HG03378 (cell line): ENCODE results near the gene MYO3B.
"Not testable (repeated sequence)": the region's sequence is repeated elsewhere in the genome, so short reads cannot be mapped to it uniquely, and the experiment has no call there.

ENCODE experiments used
- ATAC-seq: cut with Tn5 transposase; IDR thresholded peaks from one replicate; pipeline ENCODE4 v1.9.1; 2021; ENCODE audit warnings: mild to moderate bottlenecking, moderate library complexity; ENCODE audit not compliant: unreplicated experiment

MYO3B gene

GRCh38 chr2:170456914-170457313 lies 279.0 kb downstream of the MYO3B start:
- ATAC-seq = no peak

DNA sequence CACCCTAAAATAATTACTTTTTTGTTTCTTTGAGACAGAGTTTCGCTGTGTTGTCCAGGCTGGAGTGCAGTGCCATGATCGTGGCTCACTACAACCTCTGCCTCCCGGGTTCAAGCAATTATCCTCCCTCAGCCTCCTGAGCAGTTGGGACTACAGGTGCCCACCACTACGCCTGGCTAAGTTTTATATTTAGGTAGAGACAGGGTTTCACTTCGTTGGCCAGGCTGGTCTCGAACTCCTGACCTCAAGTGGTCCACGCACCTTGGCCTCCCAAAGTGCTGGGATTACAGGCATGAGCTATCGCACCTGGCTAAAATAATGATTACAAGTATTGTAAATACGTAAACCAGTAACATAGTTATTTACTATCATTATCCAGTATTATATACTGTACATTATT lies 279.8 kb downstream of the MYO3B start:
- ATAC-seq = no peak

DNA sequence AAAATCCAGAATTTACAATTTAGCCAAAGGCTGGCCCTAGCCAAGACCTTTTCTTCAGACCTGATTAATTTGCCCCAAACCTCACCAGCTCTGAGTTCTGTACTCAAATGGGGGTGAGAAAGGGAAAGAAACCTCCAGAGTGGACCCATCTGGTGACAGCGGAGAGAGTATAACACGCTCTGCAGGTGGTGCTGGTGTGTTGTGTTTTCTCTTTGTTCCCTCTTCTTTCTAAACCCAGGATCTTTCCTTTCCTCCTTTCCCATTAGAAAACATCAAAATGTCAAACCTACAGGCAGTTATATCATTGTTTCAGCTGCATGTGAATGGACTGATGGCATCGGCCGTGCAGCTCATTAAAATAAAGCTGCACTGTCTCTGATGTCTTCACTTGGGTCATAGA lies 283.9 kb downstream of the MYO3B start:
- no peak for ATAC-seq

GRCh38 chr2:170462433-170463205 lies 284.7 kb downstream of the MYO3B start:
- no peak for ATAC-seq

DNA sequence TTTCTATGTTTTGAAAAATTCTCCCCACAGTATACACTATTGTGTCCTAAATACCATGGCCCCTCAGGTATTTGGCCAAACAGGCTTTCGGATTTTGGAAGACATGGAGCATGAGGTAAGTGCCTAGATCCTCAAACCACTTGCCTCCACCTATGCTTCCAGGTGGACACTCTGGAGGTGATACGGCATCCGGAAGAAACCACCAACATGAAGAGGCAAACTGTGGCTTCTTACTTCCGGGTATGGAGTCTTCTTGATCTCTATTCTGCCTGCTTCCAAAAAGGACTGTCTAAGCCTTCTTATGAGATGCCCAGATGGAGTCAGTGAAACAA lies 285.2 kb downstream of the MYO3B start:
- no peak for ATAC-seq

DNA sequence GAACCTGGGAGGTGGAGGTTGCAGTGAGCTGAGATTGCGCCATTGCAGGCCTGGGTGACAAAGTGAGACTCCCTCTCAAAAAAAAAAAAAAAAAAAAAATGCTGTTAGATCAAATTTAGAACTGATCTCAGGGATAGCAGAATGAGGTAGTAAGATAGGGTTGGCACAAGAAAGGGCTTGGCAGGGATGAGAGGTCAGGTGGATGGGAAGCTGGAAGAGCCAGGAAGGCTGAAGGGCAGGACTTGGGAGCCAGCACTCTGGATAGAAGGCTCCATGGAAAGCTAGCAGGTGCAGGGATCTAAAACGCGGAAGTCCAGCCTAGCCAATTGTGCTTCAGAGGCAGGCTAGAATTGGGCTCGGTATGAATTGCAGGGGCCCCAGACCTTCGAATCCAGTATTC lies 286.3 kb downstream of the MYO3B start:
- ATAC-seq = no peak

DNA sequence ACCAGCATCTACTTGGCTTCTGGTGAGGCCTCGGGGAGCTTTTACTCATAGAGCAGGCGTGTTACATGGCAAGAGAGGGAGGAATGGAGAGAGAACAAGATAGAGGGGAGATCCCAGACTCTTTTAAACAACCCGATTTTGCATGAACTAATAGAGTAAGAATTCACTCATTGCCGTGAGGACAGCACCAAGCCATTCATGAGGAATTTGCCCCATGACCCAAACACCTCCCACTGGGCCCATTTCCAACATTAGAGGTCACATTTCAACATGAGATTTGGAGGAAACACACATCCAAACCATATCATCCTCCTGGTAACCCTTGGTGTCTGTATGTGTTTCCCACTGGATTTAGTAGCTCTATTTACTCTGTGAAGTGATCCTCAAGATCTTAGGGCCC lies 287.3 kb downstream of the MYO3B start:
- no peak for ATAC-seq

DNA sequence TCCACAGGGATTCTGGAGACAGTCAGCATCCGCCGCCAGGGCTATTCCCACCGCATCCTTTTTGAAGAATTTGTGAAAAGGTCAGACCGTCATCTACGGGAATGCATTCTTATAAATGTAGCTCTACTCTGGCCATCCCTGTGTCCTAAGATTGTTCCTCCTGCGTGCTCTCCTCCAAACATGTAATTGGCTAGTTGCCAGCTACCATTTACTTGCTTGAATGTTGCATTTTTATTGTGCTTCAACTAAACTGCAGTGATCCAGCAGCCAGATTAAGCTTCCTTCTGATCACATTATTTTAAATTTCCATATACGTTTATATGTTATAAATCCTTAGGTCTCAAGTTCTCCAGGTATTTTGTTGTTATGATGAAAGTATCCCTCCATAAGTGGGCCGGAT lies 288.7 kb downstream of the MYO3B start:
- ATAC-seq = no peak

- no peak for ATAC-seq
Observed at GRCh38 chr2:170467568-170468422, 289.8 kb downstream of the MYO3B start.

DNA sequence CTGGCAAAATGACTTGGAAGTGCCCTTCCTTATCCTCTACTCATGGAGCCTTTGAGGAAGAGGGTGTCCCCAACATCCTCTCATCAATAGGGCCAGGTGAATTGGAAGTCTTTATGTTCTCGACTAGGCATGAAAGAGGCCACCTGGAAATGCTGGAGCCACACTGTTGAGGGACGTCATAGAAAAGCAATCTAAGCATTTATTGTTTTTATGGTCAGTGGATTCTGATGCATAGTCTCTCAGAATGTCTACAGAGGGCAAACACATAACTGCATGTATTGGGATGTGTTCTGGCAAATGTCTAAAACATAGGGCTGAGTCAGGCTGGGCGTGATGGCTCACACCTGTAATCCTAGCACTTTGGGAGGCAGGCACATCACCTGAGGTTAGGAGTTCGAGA lies 290.6 kb downstream of the MYO3B start:
- ATAC-seq = no peak

- ATAC-seq = not testable (repeated sequence)
Observed at GRCh38 chr2:170472498-170472897, 294.6 kb downstream of the MYO3B start.

- ATAC-seq = no peak
Observed at GRCh38 chr2:170475878-170476277, 297.9 kb downstream of the MYO3B start.

DNA sequence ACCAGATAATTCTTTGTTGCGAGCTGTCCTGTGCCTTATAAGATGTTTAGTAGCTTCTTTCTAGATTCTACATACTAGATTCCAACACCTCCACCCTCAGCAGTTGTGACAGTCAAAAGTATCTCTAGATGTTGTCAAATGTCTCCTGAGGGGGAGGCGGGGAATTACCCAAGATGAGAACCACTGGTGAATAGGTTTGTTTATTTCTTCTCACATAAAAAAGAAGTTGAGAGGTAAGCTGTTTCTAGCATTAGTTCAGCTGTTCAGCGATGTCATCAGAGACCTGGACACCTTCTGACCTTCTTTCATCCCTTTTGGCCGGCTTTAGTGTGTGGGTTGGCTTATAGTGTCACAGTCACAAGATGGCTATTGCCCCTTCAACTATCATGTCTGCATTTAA lies 299.7 kb downstream of the MYO3B start:
- ATAC-seq = no peak

GRCh38 chr2:170481201-170481600 lies 303.3 kb downstream of the MYO3B start:
- ATAC-seq = no peak

DNA sequence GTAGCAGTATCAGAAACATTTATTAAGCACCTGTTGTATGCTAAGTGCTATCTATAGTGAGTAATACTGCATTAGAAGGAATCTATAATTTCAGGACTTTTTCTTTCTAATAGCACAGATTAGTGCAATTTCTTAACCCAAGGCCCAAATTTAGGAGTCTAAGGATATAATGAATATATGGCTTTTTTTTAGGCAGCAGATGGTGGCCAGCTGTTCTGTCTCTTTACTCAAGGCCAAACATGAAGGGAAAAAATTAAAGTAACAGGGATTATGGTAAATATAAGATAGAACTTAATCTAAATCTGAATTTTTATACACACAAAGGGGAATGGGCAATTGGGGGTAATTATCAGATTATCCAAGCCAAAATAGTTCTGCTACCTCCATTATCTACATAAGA lies 306.6 kb downstream of the MYO3B start:
- ATAC-seq = no peak

- ATAC-seq = no peak
Observed at GRCh38 chr2:170485254-170486026, 307.5 kb downstream of the MYO3B start.

GRCh38 chr2:170486730-170487129 lies 308.8 kb downstream of the MYO3B start:
- no peak for ATAC-seq

DNA sequence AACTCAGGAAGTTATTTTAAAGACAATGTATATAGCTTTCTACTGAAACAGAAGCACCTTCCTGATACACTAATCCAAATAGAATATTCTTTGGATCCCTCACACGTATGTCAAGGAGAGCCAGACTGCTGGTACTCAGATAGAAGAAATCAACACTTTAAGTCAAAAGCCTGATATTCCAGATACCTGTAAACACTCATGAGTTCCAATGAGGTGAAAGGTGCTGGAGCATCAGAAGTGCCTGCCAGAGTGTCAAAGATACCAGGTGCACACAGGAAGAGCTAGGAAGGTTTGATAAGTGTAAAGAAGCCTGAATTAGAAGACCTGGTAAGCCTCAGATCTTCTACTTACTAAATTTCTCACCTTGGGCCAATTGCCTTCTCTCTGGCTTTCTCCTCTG lies 310.9 kb downstream of the MYO3B start:
- no peak for ATAC-seq

GRCh38 chr2:170492010-170492409 lies 314.1 kb downstream of the MYO3B start:
- ATAC-seq = no peak

GRCh38 chr2:170493426-170494097 lies 315.6 kb downstream of the MYO3B start:
- ATAC-seq = no peak

- no peak for ATAC-seq
Observed at GRCh38 chr2:170495896-170496295, 317.9 kb downstream of the MYO3B start.
